ENCODE data around the gene RTP5. TPM values are rescaled to one million over a fixed set of nuclear protein-coding genes. Genes with fewer than 3 reads are reported as not detected.

The RTP5 gene
- total RNA-seq, 1 donor from 2014 or later = not detected

- no peak for ATAC-seq
These were observed 15.7 kb upstream of the RTP5 start for GRCh38 chr2:241853651-241854341.

GRCh38 chr2:241854342-241855244, 14.9 kb upstream of the RTP5 start:
- ATAC-seq (no peak), DNase-seq (peak; percentile 58)
- intact Hi-C loops (cut with DNase I) = no loop called here
- Histone ChIP-seq H3K27ac (no peak overlapping the region), H3K27me3 (no peaks in the 10 kb centered on the region), H3K36me3 (no peaks in the 10 kb centered on the region), H3K9me3 (no peaks in the 10 kb centered on the region), H3K4me3 (no peak overlapping the region), H3K4me1 (no peaks in the 10 kb centered on the region)
- no peak for TF ChIP-seq CTCF (IDR thresholded peaks at IDR 0.05)

More at GRCh38 chr2:241853651-241854341, 15.7 kb upstream of the RTP5 start:
- Histone ChIP-seq H3K4me1 (no peaks in the 10 kb centered on the region), H3K4me3 (no peak overlapping the region), H3K36me3 (no peaks in the 10 kb centered on the region), H3K27ac (no peak overlapping the region), H3K9me3 (no peaks in the 10 kb centered on the region), H3K27me3 (no peaks in the 10 kb centered on the region)
- TF ChIP-seq CTCF (IDR thresholded peaks at IDR 0.05) = no peak
- intact Hi-C loops (cut with DNase I) = no loop called here
- peak; percentile 62 for DNase-seq

- intact Hi-C loops (cut with DNase I) = no loop called here
- Histone ChIP-seq H3K9me3 (no peaks in the 10 kb centered on the region), H3K4me3 (no peak overlapping the region), H3K27me3 (peaks cover 2% of the 10 kb centered on the region), H3K27ac (no peak overlapping the region), H3K36me3 (no peaks in the 10 kb centered on the region), H3K4me1 (peaks cover 5% of the 10 kb centered on the region)
- peak; percentile 58 for DNase-seq
- ATAC-seq = no peak
- TF ChIP-seq CTCF (IDR thresholded peaks at IDR 0.05) = no peak
These were observed 14.2 kb upstream of the RTP5 start for GRCh38 chr2:241855245-241855887.

- H3K27me3 ChIP-seq = peaks cover 8% of the 10 kb centered on the region
- H3K4me3 ChIP-seq = no peak overlapping the region
- no peak for ATAC-seq
- no peak for DNase-seq
- H3K27ac ChIP-seq = no peak overlapping the region
- no peaks in the 10 kb centered on the region for H3K9me3 ChIP-seq
- TF ChIP-seq CTCF (IDR thresholded peaks at IDR 0.05) = no peak
- peaks cover 9% of the 10 kb centered on the region for H3K4me1 ChIP-seq
- intact Hi-C loops (cut with DNase I) = no loop called here
- no peaks in the 10 kb centered on the region for H3K36me3 ChIP-seq
These were observed 13.6 kb upstream of the RTP5 start for GRCh38 chr2:241855888-241856422.

- H3K4me1 ChIP-seq = peaks cover 9% of the 10 kb centered on the region
- no peak for TF ChIP-seq CTCF (IDR thresholded peaks at IDR 0.05)
- no peak overlapping the region for H3K4me3 ChIP-seq
- peaks cover 9% of the 10 kb centered on the region for H3K27me3 ChIP-seq
- DNase-seq (peak; percentile 60), ATAC-seq (no peak)
- H3K27ac ChIP-seq = no peak overlapping the region
- no peaks in the 10 kb centered on the region for H3K36me3 ChIP-seq
- no peaks in the 10 kb centered on the region for H3K9me3 ChIP-seq
- intact Hi-C loops (cut with DNase I) = no loop called here
These were observed 12.4 kb upstream of the RTP5 start for GRCh38 chr2:241857041-241857541.

All from upper lobe of right lung (tissue), 1 donor.